ENCODE results near the gene SWAP70.
"Not testable (repeated sequence)": the region's sequence is repeated elsewhere in the genome, so short reads cannot be mapped to it uniquely, and the experiment has no call there.

SWAP70 gene

DNA sequence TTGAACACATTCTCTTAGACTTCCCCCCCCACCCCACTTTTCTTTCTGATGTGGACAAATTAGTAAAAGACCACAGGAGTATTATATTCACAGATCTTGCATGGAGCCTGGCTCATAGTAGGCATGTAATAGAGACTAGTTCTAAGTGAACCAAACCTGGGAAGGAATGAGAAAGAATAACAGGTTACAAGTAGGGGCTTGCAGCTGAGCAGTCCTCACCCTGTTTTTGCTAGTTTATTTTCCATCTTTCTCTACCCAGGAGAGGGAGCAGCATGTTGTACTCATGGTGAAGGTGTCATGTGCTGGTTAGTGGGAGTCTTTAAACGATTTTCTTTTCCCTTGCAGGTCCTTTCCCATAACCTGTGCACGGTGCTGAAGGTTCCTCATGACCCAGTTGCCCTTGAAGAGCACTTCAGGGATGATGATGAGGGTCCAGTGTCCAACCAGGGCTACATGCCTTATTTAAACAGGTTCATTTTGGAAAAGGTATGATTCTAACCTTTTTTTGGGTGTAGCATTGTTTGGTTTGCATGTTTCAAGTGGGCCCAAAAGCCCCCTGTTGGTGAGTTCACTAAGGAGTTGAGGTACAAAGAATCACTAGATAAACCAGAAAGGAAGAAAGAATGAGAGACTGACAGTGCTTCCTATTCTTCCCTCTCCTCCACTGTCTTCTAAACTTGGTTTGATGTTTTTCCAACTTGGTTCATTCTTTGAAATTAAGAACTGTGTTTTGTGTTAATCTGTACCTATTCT is 30.1 kb downstream of the SWAP70 start:
- DNase-seq, result no peak

DNA sequence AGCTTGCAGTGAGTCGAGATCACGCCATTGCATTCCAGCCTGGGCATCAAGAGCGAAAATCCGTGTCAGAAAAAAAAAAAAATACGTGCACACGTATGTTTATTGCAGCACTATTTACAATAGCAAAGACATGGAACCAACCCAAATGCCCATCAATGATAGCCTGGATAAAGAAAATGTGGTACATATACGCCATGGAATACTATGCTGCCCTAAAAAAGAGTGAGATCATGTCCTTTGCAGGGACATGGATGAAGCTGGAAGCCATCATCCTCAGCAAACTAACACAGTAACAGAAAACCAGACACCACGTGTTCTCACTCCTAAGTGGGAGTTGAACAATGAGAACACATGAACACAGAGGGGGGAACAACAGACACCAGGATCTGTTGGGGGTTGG is 31.4 kb downstream of the SWAP70 start:
- DNase-seq, result not testable (repeated sequence)

DNA sequence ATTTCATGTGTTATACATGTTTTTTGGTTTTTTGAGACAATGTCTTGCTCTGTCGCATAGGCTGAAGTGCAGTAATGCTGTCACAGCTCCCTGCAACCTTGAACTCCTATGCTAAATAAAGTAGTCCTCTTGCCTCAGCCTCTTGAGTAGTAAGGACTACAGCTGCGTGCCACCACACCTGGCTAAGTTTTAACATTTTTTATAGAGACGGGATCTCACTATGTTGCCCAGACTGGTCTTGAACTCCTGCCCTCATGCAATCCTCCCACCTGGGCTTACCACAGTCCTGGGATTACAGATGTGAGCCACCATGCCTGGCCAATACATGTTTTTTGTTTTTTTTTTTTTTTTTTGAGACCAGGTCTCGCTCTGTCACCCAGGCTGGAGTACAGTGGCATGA is 33.9 kb downstream of the SWAP70 start:
- DNase-seq, result no peak

DNA sequence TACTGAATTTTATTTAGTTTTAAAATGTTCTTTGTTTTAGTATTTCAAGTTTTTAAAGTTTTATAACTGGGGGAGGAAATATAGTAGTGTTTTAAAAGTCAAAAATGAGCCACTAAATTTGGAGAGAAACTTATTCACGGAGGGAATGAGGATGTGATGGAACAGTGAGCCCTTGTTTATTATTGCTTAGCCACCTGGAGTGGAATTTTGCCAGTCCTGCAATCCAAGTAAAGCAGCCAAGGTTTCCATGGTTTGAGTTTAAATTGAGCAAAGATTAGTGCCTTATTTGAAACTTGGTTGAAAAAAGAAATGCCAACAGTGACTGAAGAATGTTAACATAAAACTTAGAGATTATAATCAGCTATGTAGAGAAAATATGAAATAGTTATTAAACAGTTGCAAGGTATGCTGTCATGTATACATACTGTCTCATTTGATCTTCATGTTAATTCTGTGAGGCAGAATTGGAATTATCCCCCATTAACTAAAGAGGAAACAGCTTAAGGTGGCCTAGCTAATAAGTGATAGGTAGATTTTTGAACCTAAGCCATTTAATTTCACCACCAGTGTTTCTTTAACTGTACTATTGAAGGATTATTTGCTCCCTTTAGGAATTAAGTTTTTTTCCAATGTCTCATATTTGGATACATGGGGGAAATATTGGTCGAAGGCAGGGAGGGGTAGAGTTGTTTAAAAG is 36.4 kb downstream of the SWAP70 start:
- DNase-seq, result no peak

DNA sequence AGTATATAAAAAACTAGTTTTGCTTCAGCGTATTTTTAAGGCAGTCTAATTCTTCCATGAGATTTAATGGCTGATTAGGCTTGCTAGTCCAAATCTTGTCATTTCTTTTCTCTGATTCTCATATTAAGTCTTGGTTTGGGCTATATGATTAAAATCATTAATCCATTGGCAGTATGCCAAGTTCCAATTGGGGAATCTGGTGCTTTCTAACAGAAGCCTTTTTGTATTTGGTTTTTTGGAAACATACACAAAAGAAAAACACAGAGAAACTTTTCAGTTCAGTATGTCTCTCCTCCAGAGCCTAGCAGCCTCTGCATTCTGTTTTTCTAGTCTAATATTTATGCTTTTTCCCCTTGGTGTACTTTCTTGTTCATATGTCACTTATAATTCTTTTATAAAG is 37.9 kb downstream of the SWAP70 start:
- no peak for DNase-seq

DNA sequence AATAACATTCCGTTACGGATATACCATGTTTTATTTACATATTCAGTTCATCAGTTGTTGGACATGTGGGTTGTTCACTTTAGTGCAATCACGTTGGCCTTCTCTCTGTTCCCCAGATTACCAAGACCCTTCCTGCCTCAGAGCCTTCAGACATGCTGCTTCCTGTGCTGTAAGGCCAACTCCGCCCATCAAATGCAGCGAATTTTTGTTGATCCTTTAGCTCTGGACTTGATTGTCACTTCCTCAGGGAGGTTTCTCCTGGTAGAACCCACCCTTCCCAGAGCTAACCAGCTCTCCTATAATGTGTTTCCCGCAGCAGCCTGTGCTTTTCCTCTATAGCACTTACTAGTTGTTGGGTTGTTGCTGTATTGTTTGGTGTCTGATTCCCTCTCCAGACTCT is 39.4 kb downstream of the SWAP70 start:
- no peak for DNase-seq

DNA sequence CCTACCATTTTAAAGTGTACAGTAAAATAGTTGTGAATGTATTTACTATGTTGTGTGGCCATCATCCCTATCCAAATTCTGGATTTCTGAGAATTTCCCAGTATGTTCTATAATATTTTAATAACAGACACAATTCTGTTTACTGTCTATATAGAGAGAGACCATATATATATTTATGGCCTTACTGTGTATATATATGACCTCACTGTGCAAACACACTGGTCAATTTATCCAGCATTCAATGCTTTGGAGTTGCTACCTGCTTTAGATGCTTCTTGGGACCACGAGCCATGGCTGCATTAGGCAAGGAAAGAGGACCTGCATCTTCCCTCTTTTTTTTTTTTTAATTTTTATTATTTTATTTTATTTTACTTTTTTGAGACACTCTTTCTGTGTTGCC is 40.2 kb downstream of the SWAP70 start:
- DNase-seq, result no peak

DNA sequence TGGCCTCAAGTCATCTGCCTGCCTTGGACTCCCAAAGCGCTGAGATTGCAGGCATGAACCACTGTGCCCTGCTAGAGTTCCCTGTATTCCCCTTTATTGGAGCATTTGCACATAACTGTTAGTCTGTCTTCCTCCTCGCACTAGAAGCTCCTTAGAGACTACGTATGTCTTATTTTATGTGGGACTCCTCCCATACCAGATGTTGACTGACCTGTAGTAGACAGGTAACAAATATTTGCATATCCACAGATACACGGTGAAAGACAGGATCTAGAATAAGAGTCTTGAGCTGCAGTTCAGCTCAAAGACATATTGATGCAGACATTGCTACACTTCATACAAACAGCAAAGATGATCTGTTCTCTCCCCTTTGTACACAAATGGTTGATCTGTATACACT is 40.7 kb downstream of the SWAP70 start:
- no peak for DNase-seq

DNA sequence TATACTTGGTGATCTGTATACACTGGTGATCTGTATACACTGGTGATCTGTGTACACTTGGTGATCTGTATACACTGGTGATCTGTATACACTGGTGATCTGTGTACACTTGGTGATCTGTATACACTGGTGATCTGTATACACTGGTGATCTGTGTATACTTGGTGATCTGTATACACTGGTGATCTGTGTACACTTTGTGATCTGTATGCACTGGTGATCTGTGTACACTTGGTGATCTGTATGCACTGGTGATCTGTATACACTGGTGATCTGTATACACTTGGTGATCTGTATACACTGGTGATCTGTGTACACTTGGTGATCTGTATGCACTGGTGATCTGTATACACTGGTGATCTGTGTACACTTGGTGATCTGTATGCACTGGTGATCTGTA is 41.5 kb downstream of the SWAP70 start:
- not testable (repeated sequence) for DNase-seq

DNA sequence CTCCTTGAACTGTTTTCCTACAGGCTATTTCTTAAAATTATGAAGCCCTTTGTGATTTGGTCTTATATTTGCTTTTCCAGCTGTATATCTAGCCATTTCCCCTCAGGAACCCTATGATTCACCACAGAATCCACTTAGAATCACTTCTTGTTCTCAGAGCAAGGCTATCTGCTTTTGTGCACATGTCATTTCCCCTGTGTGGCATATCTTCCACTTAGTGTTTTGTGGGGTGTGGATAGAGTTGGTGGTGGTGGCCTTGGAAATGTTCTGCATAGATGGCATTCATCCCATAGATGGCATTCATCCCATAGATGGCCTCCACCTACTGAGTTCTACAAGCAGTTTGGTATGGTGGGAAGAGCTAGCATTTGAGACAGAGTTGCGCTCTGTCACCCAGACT is 44.7 kb downstream of the SWAP70 start:
- DNase-seq, result no peak

DNA sequence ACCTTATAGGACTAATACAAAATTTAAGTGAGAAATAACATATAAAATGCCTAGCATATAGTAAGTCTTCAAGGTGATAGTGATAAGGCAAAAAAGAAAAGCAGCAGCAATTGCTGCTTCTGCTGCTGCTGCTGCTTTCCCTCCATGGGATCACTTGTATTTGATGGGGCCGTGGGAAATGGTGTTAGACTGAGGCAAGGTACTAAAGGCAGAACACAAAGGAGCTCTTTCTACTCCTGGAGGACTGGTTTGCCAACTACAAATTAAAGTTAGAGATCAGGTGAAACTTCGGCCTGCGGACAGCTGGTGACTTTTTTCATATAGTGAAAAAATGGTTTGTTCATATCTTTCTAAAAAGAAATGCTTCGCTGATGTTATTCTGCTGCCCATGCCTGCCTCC is 46.3 kb downstream of the SWAP70 start:
- DNase-seq, result no peak

DNA sequence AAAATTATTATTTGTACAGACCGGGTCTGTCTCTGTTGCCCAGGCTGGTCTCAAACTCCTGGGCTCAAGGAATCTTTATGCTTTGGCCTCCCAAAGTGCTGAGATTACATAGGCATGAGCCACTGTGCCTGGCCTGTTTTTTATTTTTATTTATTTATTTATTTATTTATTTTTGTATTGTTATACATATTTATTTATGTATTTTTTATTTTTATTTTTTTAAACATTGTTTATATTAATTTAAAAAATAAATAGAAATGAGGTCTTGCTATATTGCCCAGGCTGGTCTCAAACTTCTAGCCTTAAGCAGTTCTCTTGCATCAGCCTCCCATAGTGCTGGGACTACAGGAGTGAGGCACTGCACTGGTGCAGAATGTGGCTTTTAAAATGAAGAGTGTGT is 47.0 kb downstream of the SWAP70 start:
- no peak for DNase-seq

DNA sequence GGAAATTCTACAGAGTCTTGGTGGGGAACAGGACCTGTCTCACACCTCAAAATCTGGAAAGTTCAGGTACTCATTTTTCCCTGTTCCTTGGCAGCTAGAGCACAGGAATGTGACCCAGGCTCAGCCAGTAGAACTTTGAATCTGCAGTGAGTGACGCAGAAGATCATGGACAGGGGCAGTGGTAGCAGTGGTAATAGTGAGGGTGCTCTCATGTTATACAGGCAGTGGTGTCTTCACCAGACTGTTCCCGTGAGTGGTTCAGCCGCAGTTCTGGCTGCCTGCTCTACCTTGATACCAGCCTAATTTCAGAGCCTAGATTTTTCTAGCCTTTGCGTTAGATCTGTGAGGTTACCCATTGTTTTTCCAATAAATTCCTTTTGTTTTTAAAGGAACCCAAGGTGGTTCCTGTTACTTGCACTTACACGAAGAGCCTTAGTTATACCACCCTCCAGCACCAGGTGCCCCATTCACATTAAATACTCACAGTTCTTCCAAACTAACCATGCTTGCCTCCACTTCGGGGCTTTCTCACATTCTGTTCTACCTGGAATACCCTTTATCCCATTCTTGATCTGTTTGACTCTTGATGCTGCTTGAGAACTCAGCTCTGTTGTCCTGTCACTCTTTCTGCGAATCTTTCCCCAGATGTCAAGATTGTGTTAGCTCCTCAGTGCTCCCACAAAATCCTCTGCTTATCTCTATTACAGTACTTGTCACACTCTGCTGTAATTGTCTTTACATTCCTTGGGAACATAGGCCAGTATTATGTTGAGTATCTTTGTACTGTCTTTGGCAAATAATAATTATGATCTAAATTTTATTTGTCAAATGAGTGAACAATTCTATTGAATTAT is 47.8 kb downstream of the SWAP70 start:
- DNase-seq, result no peak

DNA sequence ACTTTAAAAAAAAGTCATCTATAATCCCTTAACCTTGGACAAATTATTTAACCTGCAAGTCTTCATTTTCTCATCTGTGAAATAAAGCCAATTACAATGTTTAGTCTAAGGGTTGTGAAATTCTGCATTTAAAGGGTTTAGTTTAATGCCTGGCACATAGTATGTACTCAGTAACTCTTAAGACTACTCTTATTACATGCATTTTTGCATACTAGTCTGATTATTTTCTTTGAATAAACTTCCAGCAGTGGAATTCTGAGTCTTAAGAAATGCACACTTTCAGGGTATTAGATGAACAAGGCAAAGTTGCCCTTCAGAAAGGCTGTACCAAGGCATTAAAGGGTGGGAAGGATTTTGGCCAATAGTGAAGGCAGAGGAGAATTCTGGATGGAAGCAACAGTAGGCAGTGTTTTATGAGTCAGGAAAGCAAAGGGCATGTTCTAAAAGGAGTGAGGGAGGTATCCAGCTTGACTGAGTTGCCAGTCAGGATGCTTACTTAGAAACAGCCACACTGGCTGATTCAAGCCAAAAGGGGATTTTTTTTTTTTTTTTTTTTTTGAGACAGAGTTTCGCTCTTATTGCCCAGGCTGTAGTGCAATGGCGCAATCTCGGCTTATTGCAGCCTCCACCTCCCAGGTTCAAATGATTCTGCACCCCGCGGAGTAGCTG is 50.5 kb downstream of the SWAP70 start:
- DNase-seq, result no peak

DNA sequence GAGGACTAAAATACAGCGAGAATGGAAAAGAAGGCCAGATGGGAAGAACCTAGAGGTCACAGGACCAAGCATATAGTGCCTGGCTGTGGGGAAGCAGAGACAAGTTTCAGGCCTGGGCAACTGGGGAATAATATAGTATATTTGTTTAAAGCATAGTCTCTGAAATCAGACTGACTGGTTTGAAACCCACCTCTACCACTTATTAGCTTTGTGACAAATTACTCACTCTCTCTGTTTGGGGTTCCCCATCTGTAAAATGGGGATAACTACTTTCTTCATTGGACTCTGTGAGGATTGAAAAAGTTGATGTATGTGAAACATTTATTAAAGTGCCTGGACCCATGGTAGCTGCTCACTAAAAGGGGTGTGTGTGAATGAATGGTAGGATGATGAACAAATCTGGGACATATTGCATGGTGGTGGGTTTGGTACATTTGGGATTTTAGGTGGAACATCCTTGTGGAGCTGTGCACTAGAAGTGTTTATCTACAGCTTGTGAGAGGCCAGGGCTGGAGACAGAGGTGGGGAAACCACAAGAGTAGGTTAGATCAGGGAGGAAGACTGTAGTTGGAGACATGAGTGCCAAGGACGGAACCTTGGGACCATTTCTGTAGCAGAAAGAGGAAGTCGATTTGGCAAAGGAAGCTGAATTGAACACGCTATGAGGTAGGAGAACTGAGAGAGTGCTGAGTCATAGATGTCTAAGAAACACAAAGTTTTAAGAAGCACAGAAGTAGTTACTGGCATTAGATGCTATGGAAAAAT is 52.6 kb downstream of the SWAP70 start:
- no peak for DNase-seq

DNA sequence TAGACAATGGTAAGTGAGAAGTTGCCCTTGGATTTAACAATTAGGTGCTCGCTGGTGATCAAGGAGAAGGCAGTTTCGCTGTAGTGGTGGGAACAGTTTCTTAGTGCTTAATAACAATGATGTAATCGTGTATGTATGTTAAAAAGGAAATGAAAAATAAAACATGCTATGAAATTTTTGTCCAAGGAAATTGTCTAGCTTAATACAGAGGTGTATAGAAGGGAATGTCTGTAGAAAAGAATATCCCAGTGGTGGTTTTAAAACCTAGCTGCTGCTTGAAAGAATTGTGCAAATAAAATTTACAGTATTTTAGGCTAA is 53.1 kb downstream of the SWAP70 start:
- DNase-seq, result no peak

DNA sequence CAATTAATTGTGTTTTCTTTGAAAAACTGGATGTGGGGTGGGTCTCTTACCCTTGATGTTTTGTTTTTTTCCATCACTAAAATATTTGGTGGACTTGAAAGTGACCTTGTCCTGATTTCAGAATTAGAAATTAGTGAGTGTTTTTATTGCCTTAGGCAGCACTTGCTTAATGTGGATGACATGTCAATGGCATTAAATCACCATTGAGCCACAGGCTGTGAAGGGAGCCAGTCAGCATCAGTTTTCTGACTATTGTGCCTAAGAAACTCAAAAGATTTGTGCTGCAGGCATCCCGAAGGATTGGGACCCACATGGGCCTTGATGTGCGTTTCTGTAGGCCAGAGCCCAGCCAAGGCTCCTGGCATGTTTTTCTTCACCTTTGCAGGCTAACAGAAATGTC is 53.8 kb downstream of the SWAP70 start:
- no peak for DNase-seq

DNA sequence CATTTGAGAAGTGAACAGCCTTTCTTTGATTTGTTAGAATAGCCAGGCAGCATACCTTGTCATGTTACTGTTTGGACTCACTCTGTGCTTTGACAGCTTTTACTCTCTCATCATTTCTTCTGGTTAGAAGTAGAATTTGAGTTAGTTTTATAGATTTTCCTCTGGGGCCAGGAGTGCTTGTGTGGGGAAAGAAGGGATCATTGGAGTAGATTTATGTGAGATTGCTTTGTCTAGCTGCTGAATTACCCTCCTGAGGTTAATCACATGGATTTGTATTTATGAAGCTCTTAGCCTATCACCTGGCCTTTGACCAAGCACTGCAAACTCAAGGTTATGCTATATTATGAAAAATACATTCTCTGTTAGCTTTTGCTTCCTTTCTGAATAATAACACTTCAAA is 54.3 kb downstream of the SWAP70 start:
- DNase-seq, result no peak

DNA sequence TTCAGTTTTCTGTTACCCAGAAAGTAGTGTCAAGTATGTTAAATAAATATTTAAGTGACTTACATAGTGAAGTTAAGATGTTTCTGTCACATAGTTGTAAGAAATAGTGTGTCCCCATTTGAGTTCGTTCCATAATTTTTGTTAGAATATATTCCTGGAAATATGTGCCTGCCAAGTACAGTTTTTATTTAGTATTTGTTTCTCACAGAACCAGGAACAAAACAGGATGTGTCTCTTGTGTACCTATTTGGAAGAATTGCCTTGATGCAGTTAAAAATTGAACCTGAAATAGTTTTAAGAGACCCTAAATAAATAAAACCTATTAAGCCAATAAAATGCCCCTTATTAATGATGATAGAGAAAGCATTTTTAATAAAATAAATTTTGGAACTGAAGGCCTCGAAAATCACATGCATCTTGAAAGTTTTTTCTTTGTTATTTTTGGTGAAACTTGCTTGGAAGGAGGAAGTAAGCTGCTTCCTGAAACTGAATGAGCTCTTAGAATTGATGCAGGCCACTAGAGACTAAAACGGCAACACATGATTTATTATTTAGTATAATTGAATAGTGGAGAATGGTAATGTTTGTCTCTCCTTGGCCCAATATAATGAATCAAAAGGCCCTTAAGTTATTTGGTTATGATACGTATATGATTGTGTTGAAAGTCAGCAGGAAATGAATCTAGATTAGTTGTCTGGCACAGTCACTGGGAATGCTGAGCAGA is 55.9 kb downstream of the SWAP70 start:
- no peak for DNase-seq

DNA sequence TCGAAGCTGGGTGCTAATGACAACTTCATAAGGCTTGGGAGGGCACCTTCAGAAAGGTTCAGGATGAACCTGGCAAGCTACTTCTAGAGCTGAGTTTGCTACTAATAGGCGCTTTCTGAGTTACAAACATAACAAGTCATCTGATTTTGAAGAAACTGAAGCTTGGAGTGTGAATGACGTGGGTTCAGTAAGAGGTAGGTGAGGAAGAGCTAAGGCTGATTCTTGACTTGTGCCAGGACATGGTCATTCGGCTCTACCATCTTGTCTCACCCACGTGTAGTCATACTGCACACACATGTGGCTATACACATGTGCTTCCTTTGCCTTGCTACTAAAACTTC is 56.4 kb downstream of the SWAP70 start:
- DNase-seq, result no peak

DNA sequence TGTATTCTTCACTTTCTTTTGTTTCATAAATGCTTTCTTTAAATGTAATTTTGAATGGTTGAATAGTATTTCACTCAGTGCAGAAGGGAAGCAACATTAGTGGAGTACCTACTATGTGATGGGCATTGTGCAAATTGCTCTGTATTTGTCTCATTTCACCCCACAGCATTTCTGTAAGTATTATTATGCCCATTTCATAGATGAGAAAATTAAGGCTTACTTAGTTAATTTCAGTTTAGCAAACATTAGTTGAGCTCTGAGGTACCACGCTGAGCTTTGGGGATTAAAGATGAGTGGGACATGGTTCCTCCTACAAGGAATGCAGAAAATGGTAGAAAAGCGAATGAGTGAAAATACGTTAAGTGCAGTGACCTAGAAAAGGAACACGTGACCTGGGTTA is 58.1 kb downstream of the SWAP70 start:
- no peak for DNase-seq

DNA sequence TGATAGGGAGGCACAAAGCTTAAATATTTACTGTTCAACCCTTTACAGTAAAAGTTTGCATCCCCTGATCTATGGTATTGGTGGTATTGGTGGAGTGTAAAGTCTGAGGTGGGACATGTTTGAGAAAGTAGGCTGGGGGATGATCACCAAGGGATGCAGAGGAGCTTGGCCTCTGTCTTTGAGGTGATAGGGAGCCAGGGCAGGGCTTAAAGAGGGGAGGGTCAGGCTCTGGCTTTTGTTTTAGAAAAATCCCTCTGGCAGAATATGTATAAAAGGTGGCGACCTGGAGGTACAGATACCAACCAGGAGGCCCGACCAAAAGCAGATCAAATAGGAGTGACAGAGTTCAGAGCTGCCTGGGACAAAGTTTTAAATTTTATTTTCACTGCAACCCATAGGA is 59.0 kb downstream of the SWAP70 start:
- no peak for DNase-seq
